GM19099 (cell line): ENCODE measurements around the gene CFAP161.

Experiments used
- POLR2A ChIP-seq: IDR thresholded peaks from 3 replicates; pipeline ENCODE4 v1.6.1; 2011; ENCODE audit warnings: low read depth; ENCODE audit not compliant: insufficient read length; ENCODE audit errors: extremely low read depth

CFAP161 gene

DNA sequence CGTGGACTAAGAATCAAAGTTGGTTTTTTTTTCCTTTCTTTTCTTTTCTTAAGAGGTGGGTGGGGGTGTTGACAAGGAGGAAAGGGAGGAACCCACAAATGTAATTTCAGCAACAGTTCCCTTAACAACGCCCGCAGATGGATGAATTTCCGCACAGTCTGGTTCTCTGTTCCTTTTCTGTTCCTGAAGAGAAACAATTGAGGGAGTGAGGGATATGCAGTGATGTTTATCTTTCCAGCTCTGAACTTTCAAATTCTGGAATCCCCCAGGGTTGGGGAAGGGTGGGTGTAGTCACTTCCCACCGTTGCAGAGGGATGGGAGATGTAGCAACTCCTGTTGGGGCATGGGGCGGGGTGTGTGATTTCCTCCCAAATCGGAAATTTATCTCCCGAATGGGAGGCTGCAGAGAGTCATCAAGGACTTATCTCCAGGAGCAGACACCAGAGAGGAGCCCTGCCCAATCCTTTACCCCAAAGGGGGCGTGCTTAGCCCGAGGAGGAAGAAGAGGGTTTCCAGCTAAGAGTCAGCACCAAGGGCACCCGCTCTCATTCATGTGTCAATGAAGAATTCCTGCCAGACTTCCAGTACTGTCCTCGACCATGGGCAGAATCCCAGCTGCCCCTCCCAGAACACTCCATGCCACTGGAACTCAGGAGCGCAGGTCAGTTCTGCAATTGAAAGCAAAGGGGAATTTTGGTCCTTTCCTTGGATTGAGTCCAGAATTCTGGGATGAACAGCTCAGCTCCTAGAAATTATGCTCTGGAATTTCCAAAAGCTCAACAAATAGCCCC, 35.0 kb upstream of the CFAP161 start:
- no peak for TF ChIP-seq POLR2A

DNA sequence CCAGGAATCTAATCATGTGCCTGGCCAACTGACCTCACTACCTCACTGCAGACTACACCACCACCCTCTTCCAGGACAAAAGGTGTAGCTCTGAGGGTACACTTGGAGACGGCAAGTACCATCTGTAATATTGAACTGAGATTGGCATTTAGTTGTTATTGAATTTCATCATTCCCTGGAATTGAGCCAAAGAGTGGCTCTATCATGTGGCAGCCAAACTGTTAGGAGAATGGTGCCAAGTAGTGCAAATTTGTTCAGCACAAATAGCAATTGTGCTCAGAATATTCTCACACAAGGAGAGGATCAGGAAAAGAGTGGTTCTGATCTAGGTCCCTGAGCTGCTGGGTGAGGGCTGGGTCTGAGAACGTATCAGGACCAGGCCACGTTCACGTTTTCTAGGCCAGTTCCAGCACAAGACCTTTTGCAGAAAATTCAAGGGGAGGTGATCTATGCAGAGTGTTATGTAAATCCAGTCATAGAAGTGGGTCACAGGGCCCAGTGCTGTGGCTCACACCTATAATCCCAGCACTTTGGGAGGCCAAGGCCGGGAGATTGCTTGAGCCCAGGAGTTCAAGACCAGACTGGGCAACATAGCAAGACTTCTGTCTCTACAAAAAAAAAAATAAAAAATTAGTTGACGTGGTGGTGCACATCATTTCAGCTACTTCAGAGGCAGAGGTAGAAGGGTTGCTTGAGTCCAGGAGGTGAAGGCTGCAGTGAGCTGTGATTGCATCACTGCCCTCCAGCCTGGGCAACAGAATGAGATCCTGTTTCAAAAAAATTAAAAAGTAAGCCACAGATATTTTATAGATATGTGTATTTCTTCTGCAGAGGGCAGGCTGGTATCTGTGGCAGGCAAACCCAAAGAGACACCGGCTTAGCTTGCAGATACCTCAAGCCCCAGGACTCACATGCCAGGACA, 31.9 kb upstream of the CFAP161 start:
- TF ChIP-seq POLR2A: no peak

DNA sequence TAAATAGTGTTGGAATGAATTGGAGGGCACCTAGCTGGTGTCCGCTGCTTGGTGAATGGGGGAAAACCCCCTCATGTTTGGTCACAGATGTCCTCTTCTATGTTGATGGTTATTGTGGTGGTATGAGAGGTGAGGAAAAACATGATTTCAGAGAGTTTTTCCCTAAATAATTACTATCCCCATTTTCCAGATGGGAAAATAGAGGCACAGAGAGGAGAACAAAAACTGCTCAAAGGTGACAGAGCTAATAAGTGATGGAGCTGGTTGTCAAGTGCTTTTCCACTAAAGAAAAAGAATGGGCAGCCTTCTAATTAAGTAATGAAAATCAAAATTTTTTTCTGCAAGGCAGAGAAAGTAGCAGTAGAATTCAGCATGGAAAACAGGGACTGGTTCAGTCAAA, 30.2 kb upstream of the CFAP161 start:
- TF ChIP-seq POLR2A: no peak

DNA sequence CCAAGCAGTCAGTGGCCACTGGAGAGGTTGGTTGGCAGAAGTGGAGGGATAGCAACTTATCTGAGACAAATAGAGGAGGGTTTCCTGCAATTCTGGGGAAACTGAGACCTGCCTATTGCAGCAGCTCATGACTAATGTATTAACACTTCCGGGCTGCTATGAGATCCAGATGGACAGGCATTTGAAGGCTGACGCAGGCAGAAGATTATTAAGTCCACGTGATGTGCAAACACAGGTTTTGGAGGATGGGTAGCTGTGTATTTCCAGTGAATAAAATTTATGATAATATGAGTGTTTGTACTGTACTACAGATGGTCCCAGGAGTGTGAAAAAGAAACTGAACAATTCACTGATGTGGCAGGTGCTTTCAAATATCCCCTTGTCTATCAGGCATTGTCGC, 28.5 kb upstream of the CFAP161 start:
- TF ChIP-seq POLR2A: no peak

DNA sequence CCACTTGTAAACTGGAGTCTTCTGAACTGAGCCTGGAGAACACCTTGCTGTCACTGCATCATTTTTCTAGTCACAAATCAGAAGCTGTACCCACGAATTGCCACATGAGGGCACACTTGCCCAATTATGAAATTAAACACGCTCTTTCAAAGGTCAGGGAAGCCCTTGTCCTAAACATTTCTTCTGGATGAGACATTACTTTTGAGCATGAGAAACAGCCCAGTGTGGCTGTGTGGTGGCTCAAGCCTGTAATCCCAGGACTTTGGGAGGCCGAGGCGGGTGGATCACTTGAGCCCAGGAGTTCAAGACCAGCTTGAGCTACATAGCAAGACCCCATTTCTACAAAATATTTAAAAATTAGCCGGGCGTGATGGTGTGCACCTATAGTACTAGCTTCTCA, 27.5 kb upstream of the CFAP161 start:
- TF ChIP-seq POLR2A: no peak

DNA sequence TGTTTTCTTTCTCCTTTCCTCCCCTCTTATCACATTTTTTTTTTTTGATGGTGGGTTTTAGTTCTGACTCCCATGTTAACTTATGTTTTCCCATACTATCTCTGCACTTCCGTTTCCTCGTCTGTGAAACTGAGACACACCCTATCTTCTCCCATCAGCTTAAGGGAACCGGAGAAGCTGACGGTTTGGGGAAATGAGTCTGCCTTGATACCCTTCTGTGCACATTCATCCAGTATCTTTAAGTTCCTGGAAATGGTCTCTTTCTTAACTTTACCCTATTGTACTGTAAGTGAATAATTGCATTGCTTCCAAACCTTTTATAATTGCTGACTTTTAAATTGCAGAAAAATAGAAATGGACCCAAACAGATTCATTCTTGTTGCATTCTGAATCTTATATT, 26.2 kb upstream of the CFAP161 start:
- TF ChIP-seq POLR2A: no peak

DNA sequence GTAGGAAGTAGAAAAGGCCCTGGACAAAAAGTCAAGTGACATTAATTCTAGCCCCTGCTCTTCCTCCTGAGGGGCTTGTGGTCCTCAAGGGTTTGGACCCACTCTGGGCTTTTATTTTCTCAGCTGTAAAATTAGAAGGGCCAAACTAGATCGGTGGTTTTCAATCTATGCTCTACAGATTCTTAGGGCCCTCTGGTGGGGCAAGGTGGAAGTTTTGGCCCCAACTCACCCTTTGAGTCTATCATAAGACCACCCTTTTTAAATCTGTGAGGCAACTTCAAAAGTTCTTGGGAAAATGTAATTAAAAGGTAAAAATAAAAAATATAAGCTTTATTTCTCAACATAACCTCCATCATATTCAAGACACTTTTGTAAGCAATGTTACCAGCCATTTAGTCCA, 25.6 kb upstream of the CFAP161 start:
- TF ChIP-seq POLR2A: no peak

DNA sequence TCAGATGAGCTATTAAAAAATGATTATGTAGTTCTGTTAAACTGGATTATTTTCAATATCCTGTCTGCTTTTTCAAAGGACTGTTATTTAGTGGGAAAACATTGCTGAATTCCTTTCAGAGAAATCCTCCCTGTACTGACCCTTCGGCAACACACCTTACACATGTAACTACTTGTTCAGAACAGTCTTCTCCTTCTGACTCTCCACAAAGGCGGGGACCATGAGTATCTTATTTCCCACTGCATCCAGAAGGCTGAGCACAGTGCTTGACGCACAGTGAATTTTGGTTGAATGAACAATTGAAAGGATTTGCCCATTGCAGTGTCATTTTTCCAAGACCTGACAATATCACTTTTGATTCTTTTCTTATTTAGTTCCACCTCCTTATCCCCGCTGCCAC, 23.1 kb upstream of the CFAP161 start:
- TF ChIP-seq POLR2A: no peak

DNA sequence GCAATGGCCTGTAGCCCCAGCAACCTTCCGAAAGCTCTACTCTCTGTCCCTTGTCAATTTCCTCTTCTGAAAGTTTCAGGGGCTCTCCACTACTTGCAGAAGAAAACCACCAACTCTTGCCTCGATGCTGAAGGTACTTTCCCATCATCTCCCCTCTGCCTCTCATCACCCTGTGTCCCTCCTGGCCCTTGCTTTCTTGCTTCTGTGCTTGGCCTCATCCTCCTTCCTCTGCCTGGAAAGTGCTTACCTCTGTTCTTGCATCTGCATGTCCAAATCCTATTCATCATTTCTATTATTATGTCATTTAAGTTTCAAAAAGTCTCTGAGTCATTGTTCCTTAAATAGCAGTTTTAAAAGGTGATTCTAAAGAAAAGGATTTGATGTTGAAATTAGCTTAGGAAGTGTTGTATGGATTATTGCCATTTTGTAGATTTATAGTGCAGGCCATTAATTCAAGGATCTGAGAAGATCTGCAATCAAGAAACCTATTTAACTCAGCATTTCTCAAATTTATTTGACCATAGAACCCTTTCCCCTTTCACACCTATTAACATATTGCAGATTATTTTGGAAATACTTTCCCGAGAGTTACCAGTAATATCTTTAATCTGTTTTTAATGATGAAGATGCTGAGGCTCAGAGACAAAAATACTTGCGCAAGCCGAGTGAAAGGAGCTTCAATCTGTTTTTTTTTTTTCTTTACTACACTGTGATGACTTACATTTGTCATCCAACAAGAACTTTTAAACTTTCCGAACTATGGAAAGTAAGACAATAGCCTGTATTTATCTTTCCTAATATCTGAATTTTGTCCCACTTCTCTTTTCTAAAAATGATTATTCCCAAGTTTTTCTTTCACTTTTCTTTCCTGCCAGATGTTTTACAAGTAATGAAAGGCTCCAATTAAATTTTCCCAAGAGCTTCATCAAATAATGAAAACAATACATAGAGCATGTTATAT, 22.3 kb upstream of the CFAP161 start:
- TF ChIP-seq POLR2A: no peak

DNA sequence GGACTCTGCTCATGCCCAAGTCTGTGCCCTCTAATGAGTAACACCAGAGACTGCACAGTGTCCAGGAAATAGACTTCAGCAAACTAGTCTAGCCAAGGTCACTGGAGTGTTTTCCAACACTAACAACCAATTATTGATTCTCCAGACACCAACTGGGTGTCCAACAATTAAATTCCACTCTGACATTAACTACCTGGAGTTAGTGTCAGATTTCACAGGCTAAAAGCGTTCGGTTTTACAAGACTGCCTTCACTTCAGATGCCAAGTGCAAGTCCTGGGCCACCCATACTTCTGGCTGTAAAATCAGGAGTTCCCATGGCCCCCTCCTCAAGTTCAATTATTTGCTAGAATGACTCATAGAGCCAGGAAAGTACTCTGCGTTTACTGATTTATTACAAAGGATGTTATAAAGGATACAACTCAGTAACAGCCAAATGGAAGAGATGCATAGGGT, 20.8 kb upstream of the CFAP161 start:
- TF ChIP-seq POLR2A: no peak

DNA sequence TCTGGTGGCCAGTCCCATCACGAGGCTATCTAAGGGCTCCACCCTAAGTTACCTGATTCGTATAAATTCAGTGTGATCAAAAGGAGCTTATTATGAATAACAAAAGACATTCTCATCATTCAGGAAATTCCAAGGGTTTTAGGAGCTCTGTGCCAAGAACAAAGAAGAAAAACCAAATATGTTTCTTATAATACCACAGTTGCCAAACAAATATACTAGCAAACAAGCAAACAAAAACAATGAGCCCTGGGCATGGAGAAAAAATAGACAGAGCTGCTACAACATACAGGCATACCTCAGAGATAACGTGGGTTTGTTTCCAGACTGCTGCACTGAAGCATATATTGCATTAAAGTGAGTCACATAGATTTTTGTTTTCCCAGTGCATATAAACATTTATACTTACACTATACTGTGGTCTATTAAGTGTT, 20.2 kb upstream of the CFAP161 start:
- no peak for TF ChIP-seq POLR2A

DNA sequence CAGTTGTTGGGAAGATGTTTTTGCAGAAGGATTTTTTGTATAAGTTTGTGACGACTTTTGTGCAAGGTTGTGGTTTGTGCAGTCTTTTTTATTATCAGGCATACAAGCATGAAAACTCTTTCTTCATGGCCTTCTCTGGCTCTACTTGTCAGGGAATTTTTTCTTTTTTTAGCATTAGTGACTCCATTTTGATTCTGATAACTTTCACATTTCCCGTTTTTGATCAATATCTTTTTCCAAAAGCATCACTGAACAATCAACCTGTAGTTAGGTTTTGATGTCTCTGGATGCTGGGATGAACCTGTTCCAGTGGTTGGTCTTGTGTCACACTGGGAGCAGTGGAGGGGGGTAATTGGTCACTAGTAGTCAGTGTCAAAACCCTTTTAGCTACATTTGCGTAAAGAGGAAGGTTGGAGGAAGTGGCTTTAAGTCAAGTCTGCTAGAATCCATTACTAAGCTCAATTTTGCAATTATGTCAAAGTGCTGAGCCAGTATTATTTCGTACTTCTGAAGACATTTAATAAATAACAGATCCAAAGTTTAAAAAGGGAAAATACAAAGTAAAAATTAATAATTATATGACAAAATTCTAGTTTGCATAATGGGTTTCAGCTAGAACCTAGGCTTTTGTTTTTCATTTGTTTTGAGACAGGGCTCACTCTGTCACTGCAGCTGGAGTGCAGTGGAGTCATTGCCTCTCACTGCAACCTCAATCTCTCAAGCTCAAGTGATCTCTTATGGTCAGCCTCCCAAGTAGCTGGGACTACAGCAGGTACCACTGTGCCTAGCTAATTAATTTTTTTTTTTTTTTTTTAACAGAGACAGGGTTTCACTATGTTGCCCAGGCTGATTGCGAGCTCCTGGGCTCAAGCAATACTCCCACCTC, 18.8 kb upstream of the CFAP161 start:
- TF ChIP-seq POLR2A: no peak

DNA sequence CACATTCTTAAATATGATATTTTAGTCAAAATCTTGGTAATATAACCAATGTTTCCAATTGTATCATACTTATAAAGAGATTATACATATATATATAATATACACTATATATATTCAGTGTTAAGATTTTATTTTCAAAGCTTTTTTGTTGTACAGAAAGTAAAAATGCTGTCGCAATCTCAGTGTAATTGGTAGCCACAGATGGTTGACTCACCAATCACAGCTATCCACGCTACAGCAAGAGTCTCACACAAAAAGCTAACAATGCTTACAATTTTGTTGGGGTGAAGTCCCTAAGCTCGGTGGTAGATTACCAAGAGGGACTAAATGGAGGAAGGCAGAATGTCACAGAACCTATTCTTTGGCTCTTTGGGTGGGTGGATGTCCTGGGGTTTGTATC, 16.9 kb upstream of the CFAP161 start:
- no peak for TF ChIP-seq POLR2A

DNA sequence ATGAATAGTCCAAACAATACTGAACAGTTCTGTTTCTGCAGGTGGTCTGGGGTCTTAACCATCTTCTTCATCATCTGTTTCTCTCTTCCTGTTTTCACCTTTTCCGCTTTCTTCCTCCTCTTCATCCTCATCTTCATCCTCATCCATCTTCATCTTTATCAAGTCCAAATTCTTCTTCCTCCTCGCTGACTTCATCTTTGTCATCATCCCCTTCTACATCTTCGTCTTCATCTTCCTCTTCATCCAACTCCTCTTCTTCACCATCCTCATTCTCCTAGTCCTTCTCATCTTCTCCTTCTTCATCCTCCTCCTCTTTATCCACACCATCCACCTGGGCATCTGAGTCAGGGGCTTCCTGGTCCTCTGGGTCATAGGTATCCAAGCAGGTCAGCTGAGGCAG, 16.5 kb upstream of the CFAP161 start:
- TF ChIP-seq POLR2A: no peak
